Measurements from ENCODE around the gene TSPAN9.

Gene TSPAN9

GRCh38 chr12:3187846-3188770, 110.9 kb downstream of the TSPAN9 start:
- DNase-seq (ENCODE audit: low read depth in 2 of 2): no peak

DNA sequence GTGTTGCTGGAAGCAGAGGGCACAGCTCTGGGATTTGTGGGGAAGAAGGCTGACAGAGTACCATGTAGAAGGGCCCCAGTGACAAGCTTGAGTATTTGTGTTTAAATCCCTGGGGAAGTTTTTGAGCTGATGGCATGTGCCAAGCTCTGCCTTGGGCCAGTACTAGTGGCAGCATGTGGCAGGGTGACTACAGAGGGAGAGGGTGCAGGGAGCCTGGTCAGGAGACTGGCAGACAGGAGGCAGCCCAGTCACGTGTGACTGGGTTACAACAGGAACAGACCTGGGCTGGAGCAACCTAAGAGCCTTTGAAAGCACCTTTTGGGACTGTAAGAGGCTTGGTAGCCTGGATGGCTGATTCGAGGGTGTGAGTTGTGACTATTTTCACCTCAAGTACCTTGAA, 112.1 kb downstream of the TSPAN9 start:
- no peak for DNase-seq (ENCODE audit: low read depth in 2 of 2)

- DNase-seq (ENCODE audit: low read depth in 2 of 2): no peak
Measured at GRCh38 chr12:3190101-3190500, 112.9 kb downstream of the TSPAN9 start.

DNA sequence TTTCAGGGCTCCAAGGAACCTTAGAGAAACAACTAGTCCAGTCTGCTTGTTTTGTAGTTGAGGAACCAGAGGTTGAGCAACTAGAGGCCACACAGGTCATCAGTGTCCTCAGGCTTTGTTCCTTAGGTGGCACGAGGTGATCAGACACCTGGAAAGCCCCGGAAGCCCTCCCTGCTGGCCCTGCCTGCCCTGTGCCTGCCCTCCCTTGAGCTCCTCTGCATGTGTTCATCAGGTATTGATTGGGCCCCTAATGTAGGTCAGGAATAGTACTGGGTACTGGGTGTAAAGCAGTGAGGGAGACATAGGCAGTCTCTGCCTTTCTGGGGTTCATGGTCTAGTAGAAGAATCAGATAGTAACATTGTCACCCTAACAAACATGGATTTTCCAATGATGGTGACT, 114.3 kb downstream of the TSPAN9 start:
- DNase-seq (ENCODE audit: low read depth in 2 of 2): no peak

DNA sequence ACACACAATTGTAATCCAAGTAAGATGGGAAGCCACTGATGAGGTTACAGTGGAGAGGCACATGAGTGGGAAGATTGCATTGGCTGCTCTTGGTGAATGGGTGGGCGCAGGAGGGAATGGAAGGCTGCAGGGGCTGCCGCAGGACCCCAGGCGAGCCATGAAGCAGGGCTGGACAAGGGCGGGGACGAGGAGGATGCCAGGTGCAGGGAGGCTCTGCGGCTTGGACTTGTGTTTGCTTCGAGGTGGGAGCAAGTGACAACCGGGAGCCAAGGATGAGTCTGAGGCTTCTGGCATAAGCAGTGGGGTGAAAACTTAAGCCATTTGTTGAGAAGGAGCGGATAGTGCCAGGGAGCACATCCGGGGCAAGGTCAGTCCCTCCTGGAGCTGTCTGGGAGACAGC, 115.0 kb downstream of the TSPAN9 start:
- no peak for DNase-seq (ENCODE audit: low read depth in 2 of 2)

- no peak for DNase-seq (ENCODE audit: low read depth in 2 of 2)
Measured at GRCh38 chr12:3193131-3193530, 116.0 kb downstream of the TSPAN9 start.

- DNase-seq (ENCODE audit: low read depth in 2 of 2): no peak
Measured at GRCh38 chr12:3193755-3194154, 116.6 kb downstream of the TSPAN9 start.

- no peak for DNase-seq (ENCODE audit: low read depth in 2 of 2)
Measured at GRCh38 chr12:3195337-3195736, 118.2 kb downstream of the TSPAN9 start.

DNA sequence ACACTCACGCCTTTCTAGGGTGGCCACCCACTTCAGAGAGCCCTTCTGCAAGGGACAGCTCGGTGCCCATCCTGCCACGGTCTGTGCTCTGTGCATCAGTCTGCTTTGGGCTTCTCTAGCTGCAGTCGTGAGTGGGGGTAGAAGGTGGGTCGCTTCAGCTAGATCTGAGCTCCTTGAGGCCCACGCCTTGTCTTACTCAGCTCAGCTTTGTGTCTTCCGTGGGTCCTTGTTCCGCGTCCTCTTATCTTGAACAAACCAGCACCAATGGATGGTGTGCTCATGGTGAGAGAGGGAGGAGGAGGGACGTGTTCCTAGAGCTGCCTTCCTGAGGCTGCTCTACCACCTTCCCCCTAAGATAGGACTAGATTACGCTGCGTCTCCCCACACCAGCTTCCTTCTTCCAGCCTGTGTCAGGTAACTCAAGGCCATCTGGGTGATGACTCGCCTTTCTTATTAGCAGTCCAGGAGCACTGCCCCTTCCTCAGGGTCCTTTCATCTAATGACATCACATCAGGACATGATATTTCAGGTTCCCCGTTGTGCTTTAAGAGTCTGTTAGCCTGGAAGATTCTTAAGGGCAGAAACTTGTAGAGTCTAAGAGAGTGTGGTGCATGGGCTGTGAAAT, 118.8 kb downstream of the TSPAN9 start:
- DNase-seq (ENCODE audit: low read depth in 2 of 2): no peak

DNA sequence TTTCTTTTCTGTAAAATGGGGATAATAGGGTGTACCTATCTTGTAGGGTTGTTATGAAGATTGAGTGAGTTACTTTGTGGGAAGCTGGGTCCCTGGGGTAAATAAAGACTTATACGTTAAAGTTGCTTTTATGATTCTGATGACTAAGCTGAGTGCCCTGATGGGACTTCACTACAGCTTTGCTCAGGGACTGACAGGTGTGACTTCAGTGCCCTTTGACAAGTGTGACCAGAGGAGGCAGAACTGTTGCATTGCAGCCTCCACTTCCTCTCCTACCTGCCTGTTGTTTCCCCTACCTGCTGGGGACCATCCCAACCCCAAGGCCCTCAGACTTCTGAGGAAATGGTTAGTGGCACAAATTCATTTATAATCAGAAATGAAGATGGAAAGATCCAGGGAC, 119.3 kb downstream of the TSPAN9 start:
- DNase-seq (ENCODE audit: low read depth in 2 of 2): no peak

GRCh38 chr12:3197131-3197818, 120.1 kb downstream of the TSPAN9 start:
- no peak for DNase-seq (ENCODE audit: low read depth in 2 of 2)

GRCh38 chr12:3199551-3200031, 122.4 kb downstream of the TSPAN9 start:
- no peak for DNase-seq (ENCODE audit: low read depth in 2 of 2)

GRCh38 chr12:3200032-3200617, 122.9 kb downstream of the TSPAN9 start:
- no peak for DNase-seq (ENCODE audit: low read depth in 2 of 2)

DNA sequence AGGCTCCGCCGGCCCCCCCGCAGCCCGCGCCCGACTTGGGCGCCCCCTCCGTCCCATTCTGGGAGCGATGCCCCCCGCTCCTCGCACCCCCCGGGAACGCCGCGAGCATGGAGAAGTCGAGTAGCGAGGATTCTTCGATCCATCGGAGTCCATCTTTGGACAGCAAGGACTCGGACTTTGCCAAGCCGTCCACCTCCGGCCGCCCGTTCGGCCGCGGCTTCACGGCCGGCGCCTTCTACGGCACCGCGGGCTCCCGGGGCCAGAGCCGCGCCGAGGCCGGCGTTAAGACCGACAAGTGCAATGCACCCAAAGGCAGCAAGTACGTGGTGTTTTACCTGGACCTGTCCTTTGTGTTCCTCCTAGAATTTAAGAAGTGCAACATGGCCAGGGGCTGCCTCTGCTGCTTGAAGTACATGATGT, 123.6 kb downstream of the TSPAN9 start:
- no peak for DNase-seq (ENCODE audit: low read depth in 2 of 2)

GRCh38 chr12:3201339-3202051, 124.3 kb downstream of the TSPAN9 start:
- no peak for DNase-seq (ENCODE audit: low read depth in 2 of 2)

- DNase-seq (ENCODE audit: low read depth in 2 of 2): no peak
Measured at GRCh38 chr12:3202096-3202495, 124.9 kb downstream of the TSPAN9 start.

GRCh38 chr12:3202734-3203446, 125.7 kb downstream of the TSPAN9 start:
- DNase-seq (ENCODE audit: low read depth in 2 of 2): peak; percentile 48 to 63

DNA sequence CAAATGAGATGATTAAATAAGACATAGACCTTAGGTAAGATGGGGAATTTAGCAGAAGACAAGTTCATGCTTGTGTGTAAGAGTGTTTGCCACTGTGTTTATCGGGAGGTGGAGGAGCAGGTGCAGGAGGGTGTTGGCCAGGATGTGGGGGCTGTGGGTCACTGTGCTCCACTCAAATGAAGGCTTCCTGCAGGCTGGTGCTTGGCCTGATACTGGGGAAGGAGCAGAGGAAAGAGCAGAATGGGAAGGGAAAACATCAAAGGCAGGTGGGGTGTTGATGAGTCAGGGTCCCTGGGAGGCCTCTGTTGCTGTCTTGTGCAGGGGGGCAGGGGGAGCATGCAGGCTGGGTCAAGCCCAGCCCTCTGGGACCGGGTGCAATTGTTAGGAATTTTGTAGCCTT, 126.5 kb downstream of the TSPAN9 start:
- no peak for DNase-seq (ENCODE audit: low read depth in 2 of 2)

DNA sequence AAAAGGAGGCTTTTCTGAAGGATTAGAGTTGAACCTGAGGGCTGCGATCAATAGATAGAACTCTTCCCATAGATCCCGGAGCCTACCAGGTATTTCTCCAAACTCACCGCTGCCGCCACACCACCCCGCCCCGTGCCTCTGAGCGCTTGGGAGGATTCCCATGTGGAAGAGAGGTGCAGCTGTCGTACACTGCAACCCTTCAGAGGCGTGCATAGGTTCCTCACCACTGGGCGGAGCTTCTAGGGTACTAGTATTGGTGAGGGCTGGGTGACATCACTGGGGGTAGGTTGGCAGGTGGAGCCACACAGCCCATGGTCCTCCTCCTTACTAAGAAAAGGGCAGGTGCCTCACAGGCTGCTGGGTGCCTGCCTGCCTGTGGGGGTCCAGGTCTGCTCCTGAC, 127.0 kb downstream of the TSPAN9 start:
- DNase-seq (ENCODE audit: low read depth in 2 of 2): no peak

DNA sequence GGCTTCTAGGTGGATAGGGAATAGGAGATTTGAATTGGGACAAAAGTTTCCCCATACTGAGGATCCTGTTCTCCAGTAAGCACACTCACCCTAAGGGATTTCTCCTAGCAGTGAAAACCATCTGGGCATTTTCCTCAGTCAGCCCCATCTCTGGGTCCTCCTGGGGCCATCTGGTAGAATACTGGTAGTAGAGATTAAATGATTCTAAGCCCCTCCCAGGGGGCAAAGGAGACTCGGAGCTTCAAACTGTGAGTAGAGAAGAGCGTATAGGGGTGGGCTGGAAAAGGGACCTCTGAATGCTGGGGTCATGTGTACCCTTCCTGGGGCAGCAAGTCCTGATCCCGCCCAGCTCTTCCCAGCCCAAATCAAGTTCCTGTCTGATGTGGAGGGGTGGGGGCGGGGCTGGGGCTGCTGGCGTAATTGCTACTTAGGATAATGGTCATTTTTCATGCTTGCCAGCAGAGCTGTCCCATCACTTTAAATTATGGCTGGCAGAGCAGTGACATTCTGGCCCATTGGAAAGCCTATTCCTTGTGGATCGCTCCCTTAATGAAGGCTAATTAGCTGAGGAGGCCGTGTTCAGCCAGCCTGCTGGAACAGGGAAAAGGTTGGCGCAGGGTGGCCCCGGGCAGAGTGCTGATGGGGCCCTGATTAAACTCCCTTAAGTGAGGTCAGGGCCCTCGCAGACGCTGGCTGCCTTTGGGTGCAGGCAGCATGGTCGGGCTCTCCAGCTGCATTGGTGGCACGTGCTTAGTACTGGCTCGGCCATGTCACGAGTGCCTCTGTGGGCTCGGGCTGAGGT, 127.8 kb downstream of the TSPAN9 start:
- DNase-seq (ENCODE audit: low read depth in 2 of 2): no peak

Data from stimulated activated CD8-positive, alpha-beta memory T cell treated with anti-CD3 and anti-CD28 coated beads, Interleukin-2, amount 100 ng/mL, for 48 hours (primary cell).